ENCODE measurements around the gene OR14C36. TPM values are rescaled to one million over a fixed set of nuclear protein-coding genes. Genes with fewer than 3 reads are reported as not detected.
"Not testable (repeated sequence)": the region's sequence is repeated elsewhere in the genome, so short reads cannot be mapped to it uniquely, and the experiment has no call there.

OR14C36 gene
- polyA plus RNA-seq (2013), result not detected in 2 replicates

GRCh38 chr1:248348475-248348874, at the start of gene OR14C36:
OR14C36 (plus strand) TSS chr1:248348775; CDS start chr1:248348775, 0 bp downstream.
- no peaks in the 10 kb centered on the region for H3K36me3 ChIP-seq (ENCODE audit: control insufficient read depth in 1 of 2, insufficient read depth in 2 of 2, low read length in 2 of 2)
- H3K4ac ChIP-seq (ENCODE audit: low read depth, low read length), result no peak within 1 kb of the TSS
- H4K12ac ChIP-seq (ENCODE audit: low read depth, low read length), result no peak within 1 kb of the TSS
- H2BK120ac ChIP-seq (ENCODE audit: insufficient read depth, low read length, poor library complexity), result no peak within 1 kb of the TSS
- H3K4me3 ChIP-seq (ENCODE audit: low read depth, low read length), result no peak within 1 kb of the TSS
- no peaks in the 10 kb centered on the region for H3K4me1 ChIP-seq (ENCODE audit: control insufficient read depth in 1 of 2, insufficient read depth in 2 of 2, low read length in 2 of 2)
- H2AK5ac ChIP-seq (ENCODE audit: low read length), result no peak within 1 kb of the TSS
- H3K18ac ChIP-seq (ENCODE audit: low read length), result no peak within 1 kb of the TSS
- no peak within 1 kb of the TSS for H4K91ac ChIP-seq (ENCODE audit: low read depth, low read length)
- peaks cover 13% of the 10 kb centered on the region for H3K9me3 ChIP-seq (ENCODE audit: insufficient read depth, low read depth, low read length)
- H3K79me1 ChIP-seq (ENCODE audit: low read length), result no peaks in the 10 kb centered on the region
- no CpG with 5 or more reads among the region's 4 CpGs for WGBS (ENCODE audit: extremely low coverage, insufficient coverage, insufficient read length)
- no peak within 1 kb of the TSS for H2AFZ ChIP-seq (ENCODE audit: insufficient read depth, low read length, poor library complexity)
- no peak within 1 kb of the TSS for H3K4me2 ChIP-seq (ENCODE audit: low read length)
- H3K79me2 ChIP-seq (ENCODE audit: control insufficient read depth, insufficient read depth, low read length, poor library complexity), result no peaks in the 10 kb centered on the region
- no peak within 1 kb of the TSS for H4K8ac ChIP-seq (ENCODE audit: low read depth, low read length)
- no peak for DNase-seq
- H3K9ac ChIP-seq (ENCODE audit: low read length), result no peak within 1 kb of the TSS
- H3K14ac ChIP-seq (ENCODE audit: low read length), result no peak within 1 kb of the TSS
- no peak within 1 kb of the TSS for H2BK12ac ChIP-seq (ENCODE audit: low read length)
- H3K23ac ChIP-seq (ENCODE audit: low read length), result no peak within 1 kb of the TSS
- no peaks in the 10 kb centered on the region for H3K27me3 ChIP-seq (ENCODE audit: insufficient read depth, low read length)
- H2BK5ac ChIP-seq (ENCODE audit: low read depth, low read length, poor library complexity), result no peak within 1 kb of the TSS
- H3K27ac ChIP-seq (ENCODE audit: low read depth, low read length), result no peak within 1 kb of the TSS

GRCh38 chr1:248303324-248303723, 45.3 kb upstream of the OR14C36 start, which contains the start of gene OR2T12:
OR2T12 (minus strand) TSS chr1:248303424; CDS start chr1:248295578, 7,846 bp downstream.
- Histone ChIP-seq H2BK120ac (ENCODE audit: insufficient read depth, low read length, poor library complexity) (no peak within 1 kb of the TSS), H4K8ac (ENCODE audit: low read depth, low read length) (no peak within 1 kb of the TSS), H3K79me1 (ENCODE audit: low read length) (no peaks in the 10 kb centered on the region), H3K79me2 (ENCODE audit: control insufficient read depth, insufficient read depth, low read length, poor library complexity) (no peaks in the 10 kb centered on the region), H2BK12ac (ENCODE audit: low read length) (no peak within 1 kb of the TSS), H3K9me3 (ENCODE audit: insufficient read depth, low read depth, low read length) (peaks cover 8% of the 10 kb centered on the region), H3K18ac (ENCODE audit: low read length) (no peak within 1 kb of the TSS), H3K23ac (ENCODE audit: low read length) (no peak within 1 kb of the TSS), H4K91ac (ENCODE audit: low read depth, low read length) (no peak within 1 kb of the TSS), H3K4ac (ENCODE audit: low read depth, low read length) (no peak within 1 kb of the TSS), H3K4me3 (ENCODE audit: low read depth, low read length) (no peak within 1 kb of the TSS), H3K14ac (ENCODE audit: low read length) (no peak within 1 kb of the TSS), H3K4me1 (ENCODE audit: control insufficient read depth in 1 of 2, insufficient read depth in 2 of 2, low read length in 2 of 2) (no peaks in the 10 kb centered on the region), H3K27me3 (ENCODE audit: insufficient read depth, low read length) (no peaks in the 10 kb centered on the region), H2AK5ac (ENCODE audit: low read length) (no peak within 1 kb of the TSS), H2AFZ (ENCODE audit: insufficient read depth, low read length, poor library complexity) (no peak within 1 kb of the TSS), H4K12ac (ENCODE audit: low read depth, low read length) (no peak within 1 kb of the TSS), H3K36me3 (ENCODE audit: control insufficient read depth in 1 of 2, insufficient read depth in 2 of 2, low read length in 2 of 2) (no peaks in the 10 kb centered on the region), H3K4me2 (ENCODE audit: low read length) (no peak within 1 kb of the TSS), H3K9ac (ENCODE audit: low read length) (no peak within 1 kb of the TSS), H3K27ac (ENCODE audit: low read depth, low read length) (no peak within 1 kb of the TSS), H2BK5ac (ENCODE audit: low read depth, low read length, poor library complexity) (no peak within 1 kb of the TSS)
- no CpG with 5 or more reads among the region's 1 CpG for WGBS (ENCODE audit: extremely low coverage, insufficient coverage, insufficient read length)
- DNase-seq, result no peak

- not testable (repeated sequence) for H2BK12ac ChIP-seq (ENCODE audit: low read length); H4K91ac ChIP-seq (ENCODE audit: low read depth, low read length); H3K14ac ChIP-seq (ENCODE audit: low read length); H4K12ac ChIP-seq (ENCODE audit: low read depth, low read length); H2AFZ ChIP-seq (ENCODE audit: insufficient read depth, low read length, poor library complexity); H4K8ac ChIP-seq (ENCODE audit: low read depth, low read length); H3K79me2 ChIP-seq (ENCODE audit: control insufficient read depth, insufficient read depth, low read length, poor library complexity); H3K79me1 ChIP-seq (ENCODE audit: low read length); H2BK5ac ChIP-seq (ENCODE audit: low read depth, low read length, poor library complexity); H3K4ac ChIP-seq (ENCODE audit: low read depth, low read length); H3K4me3 ChIP-seq (ENCODE audit: low read depth, low read length); H3K27me3 ChIP-seq (ENCODE audit: insufficient read depth, low read length); H3K23ac ChIP-seq (ENCODE audit: low read length); H3K4me1 ChIP-seq (ENCODE audit: control insufficient read depth in 1 of 2, insufficient read depth in 2 of 2, low read length in 2 of 2); H3K27ac ChIP-seq (ENCODE audit: low read depth, low read length); H3K36me3 ChIP-seq (ENCODE audit: control insufficient read depth in 1 of 2, insufficient read depth in 2 of 2, low read length in 2 of 2); H2AK5ac ChIP-seq (ENCODE audit: low read length); H2BK120ac ChIP-seq (ENCODE audit: insufficient read depth, low read length, poor library complexity); H3K4me2 ChIP-seq (ENCODE audit: low read length); H3K9me3 ChIP-seq (ENCODE audit: insufficient read depth, low read depth, low read length); H3K18ac ChIP-seq (ENCODE audit: low read length); H3K9ac ChIP-seq (ENCODE audit: low read length)
- peak in 1 of 2 donors; percentile 1 for DNase-seq
- no CpG with 5 or more reads among the region's 9 CpGs for WGBS (ENCODE audit: extremely low coverage, insufficient coverage, insufficient read length)
Observed at GRCh38 chr1:248305672-248306071, 42.9 kb upstream of the OR14C36 start.

GRCh38 chr1:248306103-248306502, 42.5 kb upstream of the OR14C36 start:
- Histone ChIP-seq H3K4me1 (ENCODE audit: control insufficient read depth in 1 of 2, insufficient read depth in 2 of 2, low read length in 2 of 2) (no peaks in the 10 kb centered on the region), H3K23ac (ENCODE audit: low read length) (no peak overlapping the region), H3K4me2 (ENCODE audit: low read length) (no peak overlapping the region), H2BK5ac (ENCODE audit: low read depth, low read length, poor library complexity) (no peak overlapping the region), H3K4me3 (ENCODE audit: low read depth, low read length) (no peak overlapping the region), H3K9me3 (ENCODE audit: insufficient read depth, low read depth, low read length) (peaks cover 10% of the 10 kb centered on the region), H3K27me3 (ENCODE audit: insufficient read depth, low read length) (no peaks in the 10 kb centered on the region), H3K14ac (ENCODE audit: low read length) (no peak overlapping the region), H3K36me3 (ENCODE audit: control insufficient read depth in 1 of 2, insufficient read depth in 2 of 2, low read length in 2 of 2) (no peaks in the 10 kb centered on the region), H2AK5ac (ENCODE audit: low read length) (no peak overlapping the region), H3K4ac (ENCODE audit: low read depth, low read length) (no peak overlapping the region), H2BK120ac (ENCODE audit: insufficient read depth, low read length, poor library complexity) (no peak overlapping the region), H2BK12ac (ENCODE audit: low read length) (no peak overlapping the region), H3K27ac (ENCODE audit: low read depth, low read length) (no peak overlapping the region), H4K91ac (ENCODE audit: low read depth, low read length) (no peak overlapping the region), H3K18ac (ENCODE audit: low read length) (no peak overlapping the region), H3K79me1 (ENCODE audit: low read length) (no peaks in the 10 kb centered on the region), H4K12ac (ENCODE audit: low read depth, low read length) (no peak overlapping the region), H2AFZ (ENCODE audit: insufficient read depth, low read length, poor library complexity) (no peak overlapping the region), H3K79me2 (ENCODE audit: control insufficient read depth, insufficient read depth, low read length, poor library complexity) (no peaks in the 10 kb centered on the region), H4K8ac (ENCODE audit: low read depth, low read length) (no peak overlapping the region), H3K9ac (ENCODE audit: low read length) (no peak overlapping the region)
- no peak for DNase-seq
- no CpG with 5 or more reads among the region's 19 CpGs for WGBS (ENCODE audit: extremely low coverage, insufficient coverage, insufficient read length)
